Measurements from ENCODE around the gene GCNA.

The GCNA gene

GRCh38 chrX:71532753-71533425 is 45.3 kb upstream of the GCNA start, which contains the start of gene OGT:
Gene OGT, plus strand, starts transcription at chrX:71533104. Its CDS starts 196 bp downstream, at chrX:71533300.
- no peak for TF ChIP-seq EZH2 (optimal IDR thresholded peaks at IDR 0.05; ENCODE audit: low read depth, low read length)
- TF ChIP-seq, protein P1, sequence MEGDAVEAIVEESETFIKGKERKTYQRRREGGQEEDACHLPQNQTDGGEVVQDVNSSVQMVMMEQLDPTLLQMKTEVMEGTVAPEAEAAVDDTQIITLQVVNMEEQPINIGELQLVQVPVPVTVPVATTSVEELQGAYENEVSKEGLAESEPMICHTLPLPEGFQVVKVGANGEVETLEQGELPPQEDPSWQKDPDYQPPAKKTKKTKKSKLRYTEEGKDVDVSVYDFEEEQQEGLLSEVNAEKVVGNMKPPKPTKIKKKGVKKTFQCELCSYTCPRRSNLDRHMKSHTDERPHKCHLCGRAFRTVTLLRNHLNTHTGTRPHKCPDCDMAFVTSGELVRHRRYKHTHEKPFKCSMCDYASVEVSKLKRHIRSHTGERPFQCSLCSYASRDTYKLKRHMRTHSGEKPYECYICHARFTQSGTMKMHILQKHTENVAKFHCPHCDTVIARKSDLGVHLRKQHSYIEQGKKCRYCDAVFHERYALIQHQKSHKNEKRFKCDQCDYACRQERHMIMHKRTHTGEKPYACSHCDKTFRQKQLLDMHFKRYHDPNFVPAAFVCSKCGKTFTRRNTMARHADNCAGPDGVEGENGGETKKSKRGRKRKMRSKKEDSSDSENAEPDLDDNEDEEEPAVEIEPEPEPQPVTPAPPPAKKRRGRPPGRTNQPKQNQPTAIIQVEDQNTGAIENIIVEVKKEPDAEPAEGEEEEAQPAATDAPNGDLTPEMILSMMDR (IDR thresholded peaks at IDR 0.05; ENCODE audit: low read length): no peak
- no peak for TF ChIP-seq EZH2phosphoT487 (IDR thresholded peaks at IDR 0.05; ENCODE audit: low read length)
- no peaks in the 10 kb centered on the region for H3K27me3 ChIP-seq (replicated peaks; ENCODE audit: insufficient read depth, low read length)
- no peaks in the 10 kb centered on the region; the same call in 1 of the 2 replicates for H3K36me3 ChIP-seq (replicated peaks; ENCODE audit: insufficient read depth, low read length)
- H3K9me3 ChIP-seq (replicated peaks; ENCODE audit: insufficient read depth, low read length): no peaks in the 10 kb centered on the region
- H3K9ac ChIP-seq (ENCODE audit: low read length): peak within 1 kb of the TSS; percentile 98
- H3K27ac ChIP-seq (ENCODE audit: low read length): peak within 1 kb of the TSS; percentile 92
- peak within 1 kb of the TSS; percentile 77 for H2AFZ ChIP-seq (ENCODE audit: low read length)
- H3K4me1 ChIP-seq (ENCODE audit: low read length): peaks cover 10% of the 10 kb centered on the region
- H4K20me1 ChIP-seq (ENCODE audit: insufficient read depth, low read length): peaks cover 31% of the 10 kb centered on the region
- peak; percentile 97 for DNase-seq
- H3F3A ChIP-seq (ENCODE audit: insufficient read depth, low read length): peaks cover 33% of the 10 kb centered on the region
- H3K4me2 ChIP-seq (ENCODE audit: low read depth, low read length): peak within 1 kb of the TSS; percentile 72
- H3K4me3 ChIP-seq (ENCODE audit: low read length): peak within 1 kb of the TSS; percentile 97
- peaks cover 63% of the 10 kb centered on the region for H3K79me2 ChIP-seq (ENCODE audit: low read length)
- no peaks in the 10 kb centered on the region for H3K9me2 ChIP-seq (replicated peaks; ENCODE audit: insufficient read depth, low read length)

- 0 out of 2 replicates have a peak overlapping the region, but pooled peaks have one; percentile 27 for H2AFZ ChIP-seq (ENCODE audit: low read length)
- H3K9me2 ChIP-seq (replicated peaks; ENCODE audit: insufficient read depth, low read length): no peaks in the 10 kb centered on the region
- TF ChIP-seq EZH2 (optimal IDR thresholded peaks at IDR 0.05; ENCODE audit: low read depth, low read length) (no peak), EZH2phosphoT487 (IDR thresholded peaks at IDR 0.05; ENCODE audit: low read length) (no peak)
- TF ChIP-seq, protein P1 (IDR thresholded peaks at IDR 0.05; ENCODE audit: low read length): no peak
- peak overlapping the region; percentile 92 for H3K27ac ChIP-seq (ENCODE audit: low read length)
- peak overlapping the region; percentile 97 for H3K4me3 ChIP-seq (ENCODE audit: low read length)
- no peaks in the 10 kb centered on the region for H3K9me3 ChIP-seq (replicated peaks; ENCODE audit: insufficient read depth, low read length)
- peaks cover 16% of the 10 kb centered on the region for H3K4me1 ChIP-seq (ENCODE audit: low read length)
- H3K9ac ChIP-seq (ENCODE audit: low read length): peak overlapping the region; percentile 98
- no peaks in the 10 kb centered on the region; the same call in none of the 2 replicates for H3K36me3 ChIP-seq (replicated peaks; ENCODE audit: insufficient read depth, low read length)
- peak overlapping the region; percentile 68; the same call in 1 of the 2 replicates for H3K4me2 ChIP-seq (ENCODE audit: low read depth, low read length)
- H4K20me1 ChIP-seq (ENCODE audit: insufficient read depth, low read length): peaks cover 37% of the 10 kb centered on the region
- H3K27me3 ChIP-seq (replicated peaks; ENCODE audit: insufficient read depth, low read length): no peaks in the 10 kb centered on the region
- H3K79me2 ChIP-seq (ENCODE audit: low read length): peaks cover 69% of the 10 kb centered on the region
- no peak for DNase-seq
- H3F3A ChIP-seq (ENCODE audit: insufficient read depth, low read length): peaks cover 33% of the 10 kb centered on the region
Measured at GRCh38 chrX:71533516-71533850, 44.8 kb upstream of the GCNA start.

- Histone ChIP-seq H3K27me3 (replicated peaks; ENCODE audit: insufficient read depth, low read length) (no peaks in the 10 kb centered on the region), H3K4me1 (ENCODE audit: low read length) (peaks cover 19% of the 10 kb centered on the region), H4K20me1 (ENCODE audit: insufficient read depth, low read length) (peaks cover 41% of the 10 kb centered on the region), H3K27ac (ENCODE audit: low read length) (peak overlapping the region; percentile 92; the same call in 1 of the 2 replicates), H3K4me3 (ENCODE audit: low read length) (peak overlapping the region; percentile 97), H3F3A (ENCODE audit: insufficient read depth, low read length) (peaks cover 33% of the 10 kb centered on the region), H3K36me3 (replicated peaks; ENCODE audit: insufficient read depth, low read length) (no peaks in the 10 kb centered on the region; the same call in none of the 2 replicates), H2AFZ (ENCODE audit: low read length) (no peak overlapping the region), H3K9me3 (replicated peaks; ENCODE audit: insufficient read depth, low read length) (no peaks in the 10 kb centered on the region), H3K4me2 (ENCODE audit: low read depth, low read length) (peak overlapping the region; percentile 68; the same call in 1 of the 2 replicates), H3K9ac (ENCODE audit: low read length) (peak overlapping the region; percentile 98), H3K79me2 (ENCODE audit: low read length) (peaks cover 74% of the 10 kb centered on the region), H3K9me2 (replicated peaks; ENCODE audit: insufficient read depth, low read length) (no peaks in the 10 kb centered on the region)
- TF ChIP-seq, protein P1 (IDR thresholded peaks at IDR 0.05; ENCODE audit: low read length): no peak
- TF ChIP-seq EZH2 (optimal IDR thresholded peaks at IDR 0.05; ENCODE audit: low read depth, low read length): no peak
- no peak for TF ChIP-seq EZH2phosphoT487 (IDR thresholded peaks at IDR 0.05; ENCODE audit: low read length)
- peak; percentile 54 for DNase-seq
Measured at GRCh38 chrX:71533851-71534561, 44.2 kb upstream of the GCNA start.
